H1 (cell line): Measurements from ENCODE around the gene FOXL3. TPM values are rescaled to one million over a fixed set of nuclear protein-coding genes. Genes with fewer than 3 reads are reported as not detected.

Source experiments
- CTCF ChIA-PET: fragments of 300-600 bp; sonication (Branson Sonifier 250); formaldehyde crosslinking; loops from one replicate; lab custom pipeline; 2021; ENCODE audit not compliant: partially characterized antibody; lab: Charles Lee
- POLR2A ChIA-PET: fragments of 300-600 bp; sonication (Branson Sonifier 250); formaldehyde crosslinking; loops from one replicate; lab custom pipeline; 2021; ENCODE audit warnings: inconsistent platforms; ENCODE audit not compliant: partially characterized antibody; lab: Charles Lee
- DNase-seq, 2 experiments: peaks; one replicate each; pipeline versions ENCODE4 v3.0.0 to v3.0.0-alpha.2; 2010 to 2022; ENCODE audit warnings: low spot score in 2 of 2, low read depth in 1 of 2, mixed read lengths in 1 of 2
- FAIRE-seq: peaks from 2 replicates; lab custom pipeline; 2011; peaks lifted over from hg19 to GRCh38; lab: Jason Lieb, UNC
- H2AFZ ChIP-seq: 2 replicates; pipeline ENCODE4 v1.8.1; 2012; ENCODE audit warnings: low read length, inconsistent platforms
- H2AK5ac ChIP-seq: 2 replicates; pipeline ENCODE4 v1.6.1; 2013; ENCODE audit warnings: low read depth, low read length
- H2BK120ac ChIP-seq: replicated peaks from 2 replicates; pipeline ENCODE3; 2013; ENCODE audit warnings: low read depth, low read length, inconsistent platforms
- H2BK12ac ChIP-seq: 2 replicates; pipeline ENCODE4 v1.6.1; 2013; ENCODE audit warnings: low read depth, low read length
- H2BK15ac ChIP-seq: 2 replicates; pipeline ENCODE4 v1.6.1; 2013; ENCODE audit warnings: low read length
- H2BK20ac ChIP-seq: 2 replicates; pipeline ENCODE4 v1.6.1; 2013; ENCODE audit warnings: low read length
- H2BK5ac ChIP-seq: 2 replicates; pipeline ENCODE4 v1.6.1; 2013; ENCODE audit warnings: low read depth, low read length
- H3K14ac ChIP-seq: 2 replicates; pipeline ENCODE4 v1.6.1; 2013; ENCODE audit warnings: inconsistent platforms; ENCODE audit not compliant: insufficient read length
- H3K18ac ChIP-seq: 2 replicates; pipeline ENCODE4 v1.6.1; 2013; ENCODE audit warnings: low read length; ENCODE audit errors: extremely low read depth
- H3K23ac ChIP-seq: 2 replicates; pipeline ENCODE4 v1.6.1; 2013; ENCODE audit warnings: inconsistent platforms; ENCODE audit not compliant: insufficient read length
- H3K23me2 ChIP-seq: 2 replicates; pipeline ENCODE4 v1.6.1; 2013; ENCODE audit warnings: low read depth, low read length
- H3K27ac ChIP-seq: 2 replicates; pipeline ENCODE4 v1.6.1; 2011; ENCODE audit warnings: low read depth, low read length, inconsistent platforms
- H3K27me3 ChIP-seq, 4 experiments: replicated peaks in 1 of 4; 1 replicate in 1 of 4; 2 replicates in 3 of 4; pipeline versions ENCODE4 v1.6.1 to v1.8.1; 2011 to 2013; ENCODE audit warnings: low read length in 3 of 4, mild to moderate bottlenecking in 3 of 4, inconsistent platforms in 2 of 4, mixed read lengths in 2 of 4, moderate library complexity in 1 of 4; ENCODE audit not compliant: control insufficient read depth in 3 of 4, insufficient read depth in 3 of 4; ENCODE audit errors: extremely low read depth in 1 of 4
- H3K36me3 ChIP-seq, 4 experiments: 2 replicates each; pipeline versions ENCODE4 v1.6.1 to v1.8.1; 2011 to 2013; ENCODE audit warnings: mild to moderate bottlenecking in 4 of 4, low read length in 3 of 4, moderate library complexity in 2 of 4, control low read depth in 1 of 4, inconsistent platforms in 1 of 4; ENCODE audit not compliant: insufficient read depth in 4 of 4, control insufficient read depth in 2 of 4
- H3K4ac ChIP-seq: replicated peaks from 2 replicates; pipeline ENCODE3; 2013; ENCODE audit warnings: low read length, low read depth, mixed read lengths, inconsistent platforms; ENCODE audit not compliant: insufficient read length
- H3K4me1 ChIP-seq, 4 experiments: replicated peaks in 1 of 4; 1 replicate in 1 of 4; 2 replicates in 3 of 4; pipeline versions ENCODE4 v1.6.1 to v1.8.1; 2011 to 2013; ENCODE audit warnings: low read length in 3 of 4, inconsistent platforms in 2 of 4, mixed read lengths in 1 of 4; ENCODE audit not compliant: insufficient read depth in 4 of 4, control insufficient read depth in 3 of 4
- H3K4me2 ChIP-seq, 2 experiments: 2 replicates each; pipeline versions ENCODE4 v1.6.1 to v1.8.1; 2011 to 2013; ENCODE audit warnings: low read depth in 2 of 2, low read length in 2 of 2, control low read depth in 1 of 2, inconsistent platforms in 1 of 2, mild to moderate bottlenecking in 1 of 2; ENCODE audit not compliant: insufficient read depth in 1 of 2
- H3K4me3 ChIP-seq, 4 experiments: fragments of 200-600, 300-600 bp in 1 of 4; sonication (generic), shearing (Covaris generic), sonication (Bioruptor Twin) in 1 of 4; 2 replicates each; pipeline versions ENCODE4 v1.5.1 to v1.8.1; 2011 to 2016; ENCODE audit warnings: low read length in 4 of 4, low read depth in 3 of 4, control low read depth in 2 of 4, inconsistent platforms in 2 of 4, mild to moderate bottlenecking in 2 of 4, mixed read lengths in 1 of 4, moderate library complexity in 1 of 4; ENCODE audit not compliant: insufficient read depth in 2 of 4; ENCODE audit errors: extremely low read depth in 1 of 4
- H3K56ac ChIP-seq: replicated peaks from 2 replicates; pipeline ENCODE3; 2013; ENCODE audit warnings: low read depth, mild to moderate bottlenecking, mixed read lengths, low read length, inconsistent platforms; ENCODE audit not compliant: insufficient read length
- H3K79me1 ChIP-seq: 2 replicates; pipeline ENCODE4 v1.6.1; 2013; ENCODE audit warnings: low read depth, low read length, control low read depth
- H3K79me2 ChIP-seq, 2 experiments: 2 replicates each; pipeline versions ENCODE4 v1.6.1 to v1.8.1; 2012 to 2013; ENCODE audit warnings: low read length in 2 of 2, mild to moderate bottlenecking in 2 of 2, inconsistent platforms in 1 of 2; ENCODE audit not compliant: insufficient read depth in 2 of 2, control insufficient read depth in 1 of 2
- H3K9ac ChIP-seq, 4 experiments: replicated peaks in 1 of 4; 1 replicate in 1 of 4; 2 replicates in 3 of 4; pipeline versions ENCODE4 v1.6.1 to v1.8.1; 2011 to 2013; ENCODE audit warnings: low read depth in 3 of 4, low read length in 3 of 4, control low read depth in 2 of 4, mild to moderate bottlenecking in 2 of 4, moderate library complexity in 2 of 4, inconsistent platforms in 1 of 4; ENCODE audit errors: extremely low read depth in 1 of 4
- H3K9me3 ChIP-seq, 2 experiments: 2 replicates each; pipeline versions ENCODE4 v1.6.1 to v1.8.1; 2012 to 2013; ENCODE audit warnings: mild to moderate bottlenecking in 2 of 2, moderate library complexity in 2 of 2, control low read depth in 1 of 2, inconsistent platforms in 1 of 2, low read depth in 1 of 2, low read length in 1 of 2, mixed read lengths in 1 of 2; ENCODE audit not compliant: insufficient read depth in 2 of 2
- H4K20me1 ChIP-seq, 2 experiments: replicated peaks in 1 of 2; 2 replicates each; pipeline versions ENCODE3 to v1.8.1; 2011 to 2013; ENCODE audit warnings: inconsistent platforms in 2 of 2, low read length in 2 of 2, mild to moderate bottlenecking in 1 of 2; ENCODE audit not compliant: insufficient read depth in 2 of 2, control insufficient read depth in 1 of 2
- H4K5ac ChIP-seq: 2 replicates; pipeline ENCODE4 v1.6.1; 2013; ENCODE audit warnings: low read length, low read depth, mixed read lengths, inconsistent platforms; ENCODE audit not compliant: insufficient read length
- H4K8ac ChIP-seq: 2 replicates; pipeline ENCODE4 v1.8.0; 2013; ENCODE audit warnings: mild to moderate bottlenecking, moderate library complexity, low read length, inconsistent platforms; ENCODE audit not compliant: insufficient read depth; ENCODE audit errors: extremely low read depth
- H4K91ac ChIP-seq: replicated peaks from 2 replicates; pipeline ENCODE3; 2013; ENCODE audit warnings: low read length, mixed read lengths, inconsistent platforms; ENCODE audit not compliant: insufficient read length
- BCL11A ChIP-seq, 2 experiments: IDR thresholded peaks; one replicate each; pipeline ENCODE4 v1.6.1; 2011; ENCODE audit warnings: low read depth in 2 of 2, low read length in 2 of 2, mild to moderate bottlenecking in 2 of 2
- SAP30 ChIP-seq: fragments of 300-600 bp; sonication (generic); IDR thresholded peaks from 2 replicates; pipeline ENCODE4 v1.7.1; 2012; ENCODE audit warnings: low read length, moderate library complexity, mild to moderate bottlenecking, inconsistent platforms; ENCODE audit not compliant: insufficient read depth, insufficient replicate concordance
- WGBS, 2 experiments: shearing (Covaris generic) in 1 of 2; methylation state at CpG; one replicate each; pipeline versions ENCODE4 v1.1.6 to v1.1.7; 2013 to 2015; ENCODE audit warnings: low lambda C conversion rate in 2 of 2, mixed read lengths in 2 of 2, inconsistent platforms in 1 of 2, low coverage in 1 of 2, missing lambda C conversion rate in 1 of 2; ENCODE audit not compliant: insufficient replicate concordance in 2 of 2, insufficient coverage in 1 of 2, insufficient read length in 1 of 2; ENCODE audit errors: extremely low coverage in 1 of 2, missing lambda C conversion rate in 1 of 2; 5-methylcytosine and 5-hydroxymethylcytosine counted together
- polyA plus RNA-seq, 7 experiments: library from polyadenylated mRNA; depleted of rRNA in 3 of 7; stranded (reverse) in 5 of 7; unstranded in 2 of 7; fragments of >200 nt in 5 of 7; fragments of 200-250 nt in 2 of 7; gene quantifications; 1 replicate in 5 of 7; 2 replicates in 1 of 7; 4 replicates in 1 of 7; pipeline versions ENCODE4 v1.2.1 to v1.2.3, GENCODE V29; 2011 to 2013; ENCODE audit warnings: missing spikeins in 2 of 7, mixed read lengths in 2 of 7
- total RNA-seq: library from RNA; stranded (reverse); fragmentation: NEBNext Ultra II Directional; extraction: Animal tissue kit (Norgen Biotek cat#: 25700); gene quantifications from 2 replicates; pipeline ENCODE4 v1.2.1, GENCODE V29; 2021

The FOXL3 gene
- total and polyA plus RNA-seq, 2 of the 8 experiments (the other 6 are each of a cell fraction or from before 2014, with no cell fraction given) = not detected

DNA sequence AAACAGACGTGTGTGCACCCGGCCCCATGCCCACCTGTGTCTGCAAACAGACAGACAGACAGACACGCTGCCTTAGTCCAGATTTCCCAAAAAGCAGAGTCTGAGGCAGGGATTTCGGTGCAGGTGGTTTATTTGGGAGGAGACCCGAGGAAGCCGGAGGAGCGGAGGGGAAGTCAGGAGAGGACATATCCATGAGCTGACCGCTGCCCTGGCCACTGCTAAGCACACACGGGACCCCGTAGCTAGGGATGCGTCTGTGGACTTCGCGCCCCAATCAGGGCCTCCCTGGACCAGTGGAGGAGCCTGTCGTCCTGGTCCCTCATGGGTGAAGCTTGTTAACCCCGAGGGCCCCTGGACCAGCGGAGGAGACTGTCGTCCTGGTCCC is 47.6 kb downstream of the FOXL3 start:
- no peaks in the 10 kb centered on the region for H3K79me2 ChIP-seq
- H3K4me1 ChIP-seq = no peaks in the 10 kb centered on the region
- ChIA-PET CTCF (no interaction called here), POLR2A (no interaction called here)
- no peak overlapping the region for H2BK15ac ChIP-seq
- no peak overlapping the region for H2BK12ac ChIP-seq
- no peak overlapping the region for H2BK5ac ChIP-seq
- H3K4me2 ChIP-seq = no peak overlapping the region
- H3K9me3 ChIP-seq = peaks cover 5 to 6% of the 10 kb centered on the region in 2 experiments; a peak in 3 of 4 replicates
- no peaks in the 10 kb centered on the region for H3K36me3 ChIP-seq
- no peak overlapping the region for H4K8ac ChIP-seq
- H2BK20ac ChIP-seq = no peak overlapping the region
- H3K14ac ChIP-seq = no peak overlapping the region
- no peak overlapping the region for H2BK120ac ChIP-seq
- DNase-seq = no peak
- H3K4ac ChIP-seq = no peak overlapping the region
- 92% methylated on average over 17 of the region's 17 CpGs; no CpG with 5 or more reads in 1 of the 2 experiments for WGBS, 2 experiments
- H2AFZ ChIP-seq = no peak overlapping the region
- H3K27ac ChIP-seq = no peak overlapping the region
- H4K20me1 ChIP-seq = peaks cover 0 to 5% of the 10 kb centered on the region in 2 experiments
- H3K56ac ChIP-seq = no peak overlapping the region
- no peak overlapping the region for H3K23ac ChIP-seq
- no peak overlapping the region for H4K91ac ChIP-seq
- H3K23me2 ChIP-seq = 0 out of 2 replicates have a peak, but pooled peaks cover 9% of the 10 kb centered on the region
- H3K4me3 ChIP-seq = no peak overlapping the region
- no peaks in the 10 kb centered on the region for H3K27me3 ChIP-seq
- H2AK5ac ChIP-seq = no peak overlapping the region
- H4K5ac ChIP-seq = no peak overlapping the region
- H3K9ac ChIP-seq = no peak overlapping the region
- FAIRE-seq = no peak
- H3K18ac ChIP-seq = no peak overlapping the region
- no peaks in the 10 kb centered on the region; the same call in 1 of the 2 replicates for H3K79me1 ChIP-seq
- no peak for TF ChIP-seq SAP30
- TF ChIP-seq BCL11A (IDR thresholded peaks at IDR 0.05; ENCODE audit: low read depth in 2 of 2, low read length in 2 of 2) = no peak
